Measurements from ENCODE around the gene DPEP2.
"Not testable (repeated sequence)": the region's sequence is repeated elsewhere in the genome, so short reads cannot be mapped to it uniquely, and the experiment has no call there.

DPEP2 gene, protein sequence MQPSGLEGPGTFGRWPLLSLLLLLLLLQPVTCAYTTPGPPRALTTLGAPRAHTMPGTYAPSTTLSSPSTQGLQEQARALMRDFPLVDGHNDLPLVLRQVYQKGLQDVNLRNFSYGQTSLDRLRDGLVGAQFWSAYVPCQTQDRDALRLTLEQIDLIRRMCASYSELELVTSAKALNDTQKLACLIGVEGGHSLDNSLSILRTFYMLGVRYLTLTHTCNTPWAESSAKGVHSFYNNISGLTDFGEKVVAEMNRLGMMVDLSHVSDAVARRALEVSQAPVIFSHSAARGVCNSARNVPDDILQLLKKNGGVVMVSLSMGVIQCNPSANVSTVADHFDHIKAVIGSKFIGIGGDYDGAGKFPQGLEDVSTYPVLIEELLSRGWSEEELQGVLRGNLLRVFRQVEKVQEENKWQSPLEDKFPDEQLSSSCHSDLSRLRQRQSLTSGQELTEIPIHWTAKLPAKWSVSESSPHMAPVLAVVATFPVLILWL

DNA sequence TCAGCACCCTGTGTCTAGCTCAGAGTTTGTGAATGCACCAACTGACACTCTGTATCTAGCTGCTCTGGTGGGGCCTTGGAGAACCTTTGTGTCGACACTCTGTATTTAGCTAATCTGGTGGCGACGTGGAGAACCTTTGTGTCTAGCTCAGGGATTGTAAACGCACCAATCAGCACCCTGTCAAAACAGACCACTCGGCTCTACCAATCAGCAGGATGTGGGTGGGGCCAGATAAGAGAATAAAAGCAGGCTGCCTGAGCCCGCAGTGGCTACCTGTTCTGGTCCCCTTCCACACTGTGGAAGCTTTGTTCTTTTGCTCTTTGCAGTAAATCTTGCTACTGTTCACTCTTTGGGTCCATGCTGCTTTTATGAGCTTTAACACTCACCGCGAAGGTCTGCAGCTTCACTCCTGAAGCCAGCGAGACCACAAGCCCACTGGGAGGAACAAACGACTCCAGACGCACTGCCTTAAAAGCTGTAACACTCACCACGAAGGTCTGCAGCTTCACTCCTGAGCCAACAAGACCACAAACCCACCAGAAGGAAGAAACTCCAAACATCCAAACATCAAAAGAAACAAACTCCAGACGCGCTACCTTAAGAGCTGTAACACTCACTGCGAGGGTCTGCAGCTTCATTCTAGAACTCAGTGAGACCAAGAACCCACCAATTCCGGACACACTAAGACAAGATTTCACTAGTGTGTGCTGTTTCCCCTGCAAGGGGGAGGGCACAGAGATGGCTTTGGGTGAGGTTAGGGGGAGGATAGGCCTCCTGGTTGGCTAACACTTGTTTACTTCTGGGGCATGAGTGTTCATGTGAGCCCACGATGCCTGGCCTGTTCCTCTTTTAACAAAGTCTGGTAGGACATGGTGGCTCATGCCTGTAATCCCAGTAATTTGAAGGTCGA lies at the start of gene DPEP2:
DPEP2 (minus strand) TSS at position 706 of the 910 bp plus-strand sequence. CDS start 6,272 bp downstream, outside the sequence.
- DNase-seq, result not testable (repeated sequence)

DNA sequence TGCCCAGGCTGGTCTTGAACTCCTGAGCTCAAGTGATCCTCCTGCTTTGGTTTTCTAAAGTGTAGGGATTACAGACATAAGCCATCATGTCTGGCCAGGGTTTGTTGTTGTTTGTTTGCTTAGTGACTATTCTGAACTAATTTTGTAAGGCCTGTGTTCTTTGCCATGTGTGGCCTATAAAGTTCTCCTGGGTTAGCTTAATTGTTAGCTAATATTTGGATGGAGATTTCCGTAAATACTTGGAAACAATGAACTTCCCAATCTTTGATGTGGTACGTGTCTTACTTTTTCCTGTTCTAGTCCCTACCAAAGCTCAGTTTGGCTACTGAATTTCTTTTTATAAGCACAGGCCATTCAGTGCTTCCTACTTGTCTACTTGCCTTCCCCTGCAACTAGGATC lies 48.7 kb upstream of the DPEP2 start:
- no peak for DNase-seq

DNA sequence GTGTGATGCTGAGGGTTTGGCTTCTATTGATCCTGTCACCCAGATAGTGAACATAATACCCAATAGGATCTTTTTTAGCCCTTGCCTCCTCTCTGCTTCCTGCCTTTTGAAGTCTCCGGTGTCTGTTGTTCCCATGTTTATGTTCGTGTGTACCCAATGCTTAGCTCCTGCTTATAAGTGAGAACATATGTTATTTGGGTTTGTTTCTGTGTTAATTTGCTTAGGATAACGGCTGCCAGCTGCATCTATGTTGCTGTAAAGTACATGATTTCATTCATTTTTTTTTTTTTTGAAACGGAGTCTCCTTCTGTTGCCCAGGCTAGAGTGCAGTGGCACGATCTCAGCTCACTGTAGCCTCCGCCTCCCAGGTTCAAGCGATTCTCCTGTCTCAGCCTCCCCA lies 46.8 kb upstream of the DPEP2 start:
- DNase-seq, result no peak

DNA sequence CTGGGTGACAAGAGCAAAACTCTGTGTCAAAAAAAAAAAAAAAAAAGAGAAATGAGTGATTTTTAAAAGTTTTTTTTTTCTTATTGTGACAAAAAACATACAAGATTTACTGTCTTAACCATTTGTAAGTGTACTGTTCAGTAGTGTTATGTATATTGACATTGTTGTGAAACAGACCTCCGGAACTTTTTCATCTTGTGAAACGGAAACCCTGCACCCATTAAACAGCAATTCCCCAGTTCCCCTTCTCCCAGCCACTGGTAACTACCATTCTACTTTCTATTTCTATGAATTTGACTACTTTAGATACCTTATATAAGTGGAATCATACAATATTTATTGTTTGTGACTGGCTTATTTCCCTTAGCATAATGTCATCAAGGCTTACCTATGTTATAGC lies 42.5 kb upstream of the DPEP2 start:
- no peak for DNase-seq

DNA sequence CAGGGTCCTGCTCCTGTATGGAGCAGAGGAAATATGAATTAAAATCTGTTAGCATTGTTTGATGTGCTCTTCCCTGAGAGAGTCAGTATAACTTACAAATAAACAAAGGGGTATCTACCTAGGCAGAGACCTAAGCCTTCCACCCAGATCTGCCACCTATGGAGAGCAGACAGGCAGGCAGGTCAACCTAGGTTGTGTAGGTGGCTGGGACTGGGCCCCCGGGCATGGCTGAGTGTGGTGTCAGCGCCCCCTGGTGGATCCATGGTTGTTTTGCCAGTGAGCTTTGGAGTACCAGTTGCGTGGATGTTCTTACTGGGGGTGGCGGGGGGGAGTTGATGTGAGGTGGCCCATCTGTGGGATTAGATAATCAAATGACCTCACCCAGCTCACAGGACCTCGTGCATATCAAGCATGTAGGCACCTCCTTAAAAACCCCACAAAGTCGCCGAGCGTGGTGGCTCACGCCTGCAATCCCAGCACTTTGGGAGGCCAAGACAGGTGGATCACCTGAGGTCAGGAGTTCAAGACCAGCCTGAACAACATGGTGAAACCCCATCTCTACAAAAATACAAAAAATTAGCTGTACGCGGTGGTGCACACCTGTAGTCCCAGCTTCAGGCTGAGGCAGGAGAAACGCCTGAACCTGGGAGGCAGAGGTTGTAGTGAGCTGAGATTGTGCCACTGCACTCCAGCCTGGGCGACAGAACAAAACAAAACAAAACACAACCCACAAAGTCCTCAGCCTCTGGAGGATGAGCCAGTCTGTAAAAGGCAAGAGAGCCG lies 41.4 kb upstream of the DPEP2 start:
- DNase-seq, result peak; percentile 43

DNA sequence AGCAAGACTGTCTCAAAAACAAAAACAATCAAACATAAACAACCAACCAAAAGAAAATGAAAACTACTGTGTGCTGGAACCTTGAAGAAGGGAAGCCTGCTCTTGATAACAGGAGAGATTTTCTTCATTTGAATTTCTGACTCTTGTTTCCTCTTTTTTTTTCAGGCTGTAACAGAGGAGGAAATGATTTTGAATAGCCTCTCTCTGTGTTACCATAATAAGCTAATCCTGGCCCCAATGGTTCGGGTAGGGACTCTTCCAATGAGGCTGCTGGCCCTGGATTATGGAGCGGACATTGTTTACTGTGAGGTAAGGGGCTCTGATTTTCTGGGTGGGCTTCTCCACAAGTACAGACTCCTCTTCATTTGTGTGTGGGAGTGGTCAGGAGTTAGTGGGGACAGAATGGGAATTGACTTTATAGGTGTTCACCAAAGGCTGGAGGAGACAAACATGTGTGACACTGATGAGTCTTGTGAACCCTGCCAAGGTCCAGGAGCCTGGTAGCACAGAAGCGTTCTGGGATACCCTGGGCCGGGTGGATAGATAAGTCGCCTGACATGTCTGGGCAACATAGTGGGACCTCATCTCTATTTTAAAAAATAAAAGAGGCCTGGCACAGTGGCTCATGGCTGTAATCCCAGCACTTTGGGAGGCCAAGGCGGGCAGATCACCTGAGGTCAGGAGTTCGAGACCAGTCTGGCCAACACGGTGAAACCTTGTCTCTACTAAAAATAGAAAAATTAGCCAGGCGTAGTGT lies 38.7 kb upstream of the DPEP2 start:
- DNase-seq, result no peak

DNA sequence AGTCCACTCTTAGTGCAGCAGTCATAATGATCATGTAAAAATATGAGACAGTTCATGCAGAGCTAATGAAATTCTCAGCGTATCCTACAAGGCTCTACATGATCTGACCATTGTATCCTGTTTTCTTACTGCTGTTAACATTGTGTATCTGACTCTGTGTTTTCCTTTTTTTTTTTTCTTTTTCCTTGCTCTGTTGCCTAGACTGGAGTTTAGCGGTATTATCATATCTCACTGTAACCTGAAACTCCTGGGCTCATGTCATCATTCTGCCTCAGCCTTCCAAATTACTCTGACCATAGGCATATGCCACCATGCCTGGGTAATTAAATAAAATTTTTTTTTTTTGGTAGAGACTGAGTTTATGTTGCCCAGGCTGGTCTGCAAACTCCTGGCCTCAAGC lies 35.9 kb upstream of the DPEP2 start:
- no peak for DNase-seq

DNA sequence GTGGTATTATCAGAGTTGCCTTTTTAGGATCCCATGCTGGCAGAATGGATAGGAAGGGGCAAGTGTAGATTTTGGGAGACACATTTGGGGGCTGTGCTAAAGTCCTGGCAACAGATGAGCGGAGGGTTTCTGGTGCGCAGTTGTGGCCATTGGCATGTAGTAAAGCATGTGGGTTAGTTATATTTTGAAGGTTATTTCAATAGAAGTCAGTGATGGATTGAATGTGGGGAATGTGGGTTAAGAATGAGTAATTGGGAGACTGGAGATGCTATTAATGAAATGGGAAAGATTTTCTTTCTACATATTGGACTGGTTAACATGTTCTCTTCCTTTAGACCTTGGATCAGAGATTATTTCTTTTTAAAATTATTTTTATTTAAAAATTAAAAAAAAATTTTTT lies 33.8 kb upstream of the DPEP2 start:
- DNase-seq, result no peak

DNA sequence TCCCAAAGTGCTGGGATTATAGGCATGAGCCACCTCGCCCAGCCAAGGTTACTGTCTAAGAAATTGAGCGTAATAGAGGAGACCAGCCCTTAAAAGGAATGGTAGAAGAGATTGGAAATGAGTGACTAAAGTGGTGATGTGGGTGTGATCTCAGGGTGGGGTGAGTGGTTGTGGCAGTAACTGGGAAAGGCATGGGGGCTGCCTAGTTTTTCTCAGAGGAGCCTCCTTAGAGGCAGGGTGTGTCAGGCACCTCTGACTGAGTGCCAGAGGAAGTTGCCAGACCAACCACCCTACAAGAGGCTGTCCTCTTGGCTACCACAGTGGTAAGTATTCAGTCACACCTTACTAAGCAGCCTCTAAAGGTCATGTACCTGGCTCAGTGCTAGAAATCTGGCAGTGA lies 32.7 kb upstream of the DPEP2 start:
- no peak for DNase-seq

DNA sequence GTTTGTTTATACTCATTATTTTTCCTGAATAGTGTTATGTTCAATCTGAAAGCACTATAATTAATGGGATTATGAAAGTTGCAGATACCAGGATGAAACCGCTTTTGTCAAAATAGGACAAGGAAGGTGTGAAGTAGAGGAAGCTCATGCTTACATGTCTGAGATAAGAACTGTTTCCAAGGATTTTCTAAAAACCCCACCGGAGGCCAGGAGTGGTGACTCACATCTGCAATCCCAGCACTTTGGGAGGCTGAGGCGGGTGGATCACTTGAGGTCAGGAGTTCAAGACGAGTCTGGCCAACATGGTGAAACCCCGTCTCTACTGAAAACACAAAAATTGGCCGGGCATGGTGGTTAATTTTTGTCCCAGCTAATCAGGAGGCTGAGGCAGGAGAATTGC lies 30.8 kb upstream of the DPEP2 start:
- DNase-seq, result not testable (repeated sequence)

DNA sequence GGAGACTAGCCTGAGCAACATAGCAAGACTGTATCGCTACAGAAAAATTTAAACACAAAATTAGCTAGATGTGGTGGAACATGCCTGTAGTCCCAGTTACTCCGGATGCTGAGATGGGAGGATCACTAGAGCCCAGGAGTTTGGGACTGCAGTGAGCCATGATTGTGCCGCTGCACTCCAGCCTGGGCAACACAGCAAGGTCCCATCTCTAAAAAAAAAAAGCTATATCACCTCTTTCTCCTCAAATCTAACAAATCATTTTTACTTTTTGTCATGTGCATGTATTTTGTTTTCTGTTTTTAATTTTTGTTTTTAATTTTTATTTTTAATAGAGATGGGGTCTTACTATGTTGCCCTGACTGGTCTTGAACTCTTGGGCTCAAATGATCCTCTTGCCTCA lies 29.7 kb upstream of the DPEP2 start:
- DNase-seq, result no peak

DNA sequence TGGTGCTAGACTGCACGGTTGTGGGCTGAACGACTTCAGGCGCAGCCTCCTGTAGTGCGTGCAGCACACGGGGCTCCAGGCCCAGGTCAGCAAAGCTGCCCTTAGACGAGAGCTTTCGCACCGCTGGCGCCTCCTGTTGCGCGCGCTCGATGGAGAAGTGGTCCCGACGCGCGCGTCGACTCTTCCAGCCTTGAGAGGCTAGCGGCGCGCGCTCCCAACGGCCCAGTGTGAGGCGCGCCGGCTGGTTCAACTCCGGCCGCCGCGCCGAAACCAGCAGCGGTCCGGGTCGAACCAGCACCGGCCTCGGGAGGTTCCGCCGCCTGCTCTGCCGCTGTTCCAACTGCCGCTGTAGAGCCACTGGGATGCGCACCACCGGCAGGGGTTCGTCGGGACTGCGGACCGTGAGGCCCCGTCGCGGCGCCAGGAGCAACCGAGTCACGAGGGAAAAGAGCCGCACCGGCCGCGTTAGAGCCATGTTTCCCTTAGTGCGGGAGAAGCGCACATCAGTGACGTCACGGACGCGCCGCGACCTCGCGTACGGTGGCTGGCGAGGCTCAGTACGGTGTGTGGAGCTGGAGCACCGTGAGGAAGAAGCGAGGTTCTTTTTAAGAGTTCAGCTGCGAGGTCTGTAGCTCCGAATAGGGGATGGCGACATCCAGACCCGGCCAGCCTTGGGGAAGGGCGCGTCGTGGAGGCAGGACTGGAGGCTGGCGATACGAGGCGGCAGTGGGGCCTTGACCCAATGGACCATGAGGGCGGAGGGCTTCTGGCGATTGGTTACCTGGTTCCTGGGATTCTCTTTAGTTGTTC lies 23.6 kb upstream of the DPEP2 start, which contains the start of the genes DDX28 and DUS2:
DDX28 (minus strand) TSS at position 505 of the 810 bp plus-strand sequence; CDS start at position 475, 30 bp downstream.
DUS2 (plus strand) TSS at position 557 of the 810 bp plus-strand sequence. CDS start 14,740 bp downstream, outside the sequence.
- DNase-seq, result peak; percentile 75

DNA sequence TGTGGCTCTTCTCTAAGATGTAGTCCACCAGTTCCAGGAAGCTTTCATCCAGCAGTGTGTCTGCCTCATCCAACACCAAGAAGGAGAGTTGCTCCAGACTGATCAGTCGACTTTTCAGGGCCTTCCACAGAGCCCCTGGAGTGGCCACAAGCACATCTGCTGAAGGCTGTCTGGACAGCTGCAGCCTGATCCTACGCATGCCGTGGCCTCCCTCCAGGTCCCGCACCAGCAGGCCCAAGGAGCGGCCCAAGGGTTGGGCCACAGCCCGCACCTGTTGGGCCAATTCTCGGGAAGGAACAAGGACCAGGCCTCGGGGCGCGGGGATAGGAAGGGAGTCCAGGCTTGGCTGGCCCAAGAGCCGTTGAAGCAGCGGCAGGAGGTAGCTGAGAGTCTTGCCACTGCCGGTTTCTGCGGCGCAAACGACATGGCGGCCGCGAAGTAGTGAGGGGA lies 23.0 kb upstream of the DPEP2 start:
- DNase-seq, result no peak

DNA sequence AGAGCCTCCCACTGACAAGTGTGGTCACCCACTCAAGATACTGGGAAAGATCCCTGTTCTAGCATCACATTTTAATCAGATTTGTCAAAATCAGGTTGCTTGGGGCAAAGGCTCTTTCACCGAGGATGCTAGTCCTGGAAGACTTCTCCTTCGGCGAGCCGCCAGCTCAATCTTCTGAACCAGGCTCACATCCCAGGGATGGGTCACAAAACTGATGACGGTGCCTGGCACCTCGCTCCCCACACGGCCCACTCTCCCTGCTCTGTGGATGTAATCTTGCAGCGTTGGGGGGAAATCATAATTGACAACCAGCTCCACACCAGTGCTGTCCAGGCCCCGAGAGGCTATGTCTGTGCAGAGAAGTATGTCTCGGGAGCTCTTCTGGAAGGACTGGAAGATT lies 22.2 kb upstream of the DPEP2 start:
- DNase-seq, result no peak

DNA sequence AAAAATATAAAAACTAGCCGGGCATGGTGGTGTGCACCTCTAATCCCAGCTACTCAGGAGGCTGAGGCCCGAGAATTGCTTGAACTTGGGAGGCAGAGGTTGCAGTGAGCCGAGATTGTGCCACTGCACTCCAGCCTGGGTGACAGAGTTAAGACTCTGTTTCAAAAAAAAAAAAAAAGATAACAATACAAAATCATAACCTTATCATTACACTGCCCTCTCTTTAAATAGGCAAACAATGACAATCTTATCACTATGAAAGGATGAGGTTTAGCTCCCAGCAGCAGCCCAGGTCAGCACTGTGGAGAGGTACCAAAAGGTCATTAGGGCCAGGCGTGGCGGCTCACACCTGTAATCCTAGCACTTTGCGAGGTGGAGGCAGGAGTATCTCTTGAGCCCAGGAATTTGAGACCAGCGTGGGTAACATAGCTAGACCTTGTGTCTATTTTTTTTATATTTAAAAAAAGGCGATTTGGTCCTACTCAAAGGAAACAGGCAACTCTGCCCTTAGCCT lies 19.9 kb upstream of the DPEP2 start:
- DNase-seq, result no peak

DNA sequence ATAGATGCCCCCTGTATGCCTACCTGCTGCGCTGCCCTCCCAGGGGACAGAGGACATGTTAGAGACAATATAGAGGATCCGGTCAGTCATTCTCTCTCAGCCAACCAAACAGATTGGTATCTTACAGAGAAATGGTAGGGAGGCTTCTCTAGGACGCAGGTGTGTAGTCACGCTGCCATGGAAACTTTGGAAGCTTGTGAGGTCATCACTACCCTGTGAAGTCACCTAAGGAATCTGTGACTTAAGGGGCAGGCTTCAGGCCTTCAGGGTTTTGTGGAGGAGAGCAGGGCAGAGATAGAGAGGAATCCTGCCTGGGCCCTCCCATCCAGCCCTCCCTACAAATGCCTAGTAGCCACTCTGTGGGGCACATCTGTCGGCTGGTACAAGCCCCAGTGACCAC lies 16.4 kb upstream of the DPEP2 start, which contains the start of gene DPEP2NB:
DPEP2NB (minus strand) TSS at position 231 of the 400 bp plus-strand sequence; CDS start at position 90, 141 bp downstream.
- DNase-seq, result no peak

DNA sequence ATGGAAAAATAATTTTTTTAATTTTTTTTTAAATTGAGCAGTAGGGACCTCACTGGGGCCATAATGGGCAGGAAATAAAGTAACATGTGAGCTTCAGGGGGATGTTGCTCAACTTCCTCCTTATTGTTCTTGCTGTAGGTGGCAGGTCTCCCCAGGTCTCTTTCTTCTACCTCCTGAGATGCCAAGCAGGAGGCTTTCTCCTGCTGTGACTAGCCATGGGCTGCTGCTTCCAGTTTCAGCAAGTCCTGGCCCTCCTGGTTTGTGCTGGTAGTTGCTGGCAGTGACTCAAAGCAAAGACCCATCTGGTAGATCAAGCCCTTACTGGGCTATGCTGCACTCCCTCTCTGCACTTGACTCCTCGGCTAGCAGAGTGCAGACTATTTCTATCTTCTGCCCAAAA lies 14.2 kb upstream of the DPEP2 start:
- peak; percentile 28 for DNase-seq

DNA sequence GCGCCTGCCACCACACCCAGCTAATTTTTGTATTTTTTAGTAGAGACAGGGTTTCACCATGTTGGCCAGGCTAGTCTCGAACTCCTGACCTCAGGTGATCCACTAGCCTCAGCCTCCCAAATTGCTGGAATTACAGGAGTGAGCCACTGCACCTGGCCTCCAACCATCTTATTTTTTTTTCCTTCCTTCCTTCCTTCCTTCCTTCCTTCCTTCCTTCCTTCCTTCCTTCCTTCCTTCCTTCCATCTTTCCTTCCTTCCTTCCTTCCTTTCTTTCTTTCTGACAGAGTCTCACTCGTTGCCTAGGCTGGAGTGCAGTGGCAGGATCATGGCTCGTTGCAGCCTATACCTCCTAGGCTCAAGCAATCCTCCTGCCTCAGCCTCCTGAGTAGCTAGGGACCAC lies 10.6 kb upstream of the DPEP2 start:
- not testable (repeated sequence) for DNase-seq

DNA sequence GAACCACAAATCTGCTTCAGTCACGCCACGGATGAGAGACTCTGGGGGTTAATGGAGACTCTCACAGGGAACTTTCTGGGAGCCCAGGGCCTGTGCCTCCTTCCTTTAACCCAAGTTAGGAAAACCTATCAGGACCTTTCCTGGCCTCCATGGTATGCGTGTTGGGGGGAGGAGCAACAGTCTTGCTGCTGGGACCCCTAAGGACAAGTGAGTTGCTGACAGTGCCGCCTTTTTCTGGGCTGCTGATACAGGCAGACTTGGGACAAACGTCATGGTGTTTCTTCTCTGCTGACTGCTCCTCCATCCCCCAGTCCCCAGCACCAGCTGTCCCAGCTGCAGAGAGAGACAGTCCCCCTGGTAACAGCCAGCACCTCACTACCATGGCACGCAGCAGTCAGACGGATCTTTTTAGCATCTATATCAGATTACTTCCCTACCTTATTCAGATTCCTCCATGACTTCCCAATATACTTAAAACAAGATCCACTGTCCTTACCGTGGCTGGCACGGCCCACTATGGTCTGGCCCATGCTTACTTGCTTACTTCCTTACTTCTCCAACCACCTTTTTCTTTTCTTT lies 10.0 kb upstream of the DPEP2 start:
- no peak for DNase-seq

DNA sequence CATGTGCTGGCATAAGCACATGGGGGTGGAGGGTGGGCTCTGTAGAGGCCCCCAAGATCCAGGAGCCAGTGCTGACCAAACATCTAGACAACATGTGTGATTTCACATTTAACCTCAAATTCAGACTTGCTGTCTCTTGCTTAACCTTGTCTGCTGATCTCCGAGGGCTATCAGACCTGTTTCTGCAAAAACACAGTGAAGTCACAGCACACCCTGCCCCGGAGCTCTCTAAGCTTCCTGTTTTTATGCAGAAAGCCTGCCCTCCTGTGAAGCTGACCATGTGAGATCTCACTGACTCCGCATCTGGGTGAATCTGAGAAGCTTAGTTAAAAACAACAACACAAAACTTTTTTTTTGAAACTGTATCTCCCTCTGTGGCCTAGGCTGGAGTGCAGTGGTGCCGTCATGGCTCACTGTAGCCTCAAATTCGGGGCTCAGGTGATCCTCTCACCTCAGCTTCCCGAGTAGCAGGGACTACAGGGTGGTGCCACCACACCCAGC lies 6.6 kb upstream of the DPEP2 start:
- peak; percentile 2 for DNase-seq
